ENCODE results near the gene ZFHX2.

The ZFHX2 gene

DNA sequence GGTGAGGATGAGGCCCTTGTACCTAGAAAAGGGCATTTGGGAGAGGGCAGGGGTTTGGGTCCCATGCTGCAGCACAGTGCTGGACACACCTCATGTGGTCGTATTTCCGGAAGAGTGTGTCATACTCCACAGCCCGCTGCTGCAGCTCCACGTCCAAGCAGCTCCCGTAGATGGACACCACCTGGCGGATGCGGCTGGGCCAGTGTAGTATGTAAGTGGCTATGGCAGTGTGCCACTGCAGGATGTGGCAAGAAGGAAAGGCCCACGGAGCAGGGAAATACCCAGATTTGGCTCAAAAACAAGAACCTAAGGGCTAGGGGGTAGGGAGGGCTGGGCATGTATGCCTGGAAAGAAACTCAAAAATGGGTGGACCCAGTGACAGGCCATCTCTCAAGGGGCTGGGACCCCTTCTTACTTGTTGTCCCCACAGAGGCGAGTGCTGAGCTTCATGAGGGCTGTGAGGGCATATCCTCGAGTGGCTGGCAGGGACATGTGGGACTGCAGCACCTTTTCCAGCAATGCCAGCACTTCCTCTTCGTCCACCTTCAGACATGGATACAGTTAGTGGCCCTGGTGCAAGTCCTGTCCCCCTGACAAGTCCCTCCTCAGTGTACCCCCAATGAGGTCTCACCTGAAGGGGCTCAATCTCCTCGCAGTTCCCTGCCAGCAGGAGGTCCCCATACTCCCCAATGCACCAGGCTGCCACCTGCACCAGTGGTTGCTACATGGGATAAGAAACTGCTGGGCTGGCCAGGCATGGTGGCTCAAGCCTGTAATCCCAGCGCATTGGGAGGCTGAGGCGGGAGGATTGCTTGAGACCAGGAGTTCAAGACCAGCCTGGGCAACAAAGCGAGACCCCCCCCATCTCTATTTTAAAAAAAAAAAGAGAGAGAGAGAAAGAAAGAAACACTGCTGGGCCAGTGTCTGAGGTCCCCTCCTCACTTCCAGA lies 10.6 kb upstream of the ZFHX2 start:
- H3K27ac ChIP-seq, result no peak overlapping the region
- DNase-seq (ENCODE audit: low read depth, low spot score), result no peak

DNA sequence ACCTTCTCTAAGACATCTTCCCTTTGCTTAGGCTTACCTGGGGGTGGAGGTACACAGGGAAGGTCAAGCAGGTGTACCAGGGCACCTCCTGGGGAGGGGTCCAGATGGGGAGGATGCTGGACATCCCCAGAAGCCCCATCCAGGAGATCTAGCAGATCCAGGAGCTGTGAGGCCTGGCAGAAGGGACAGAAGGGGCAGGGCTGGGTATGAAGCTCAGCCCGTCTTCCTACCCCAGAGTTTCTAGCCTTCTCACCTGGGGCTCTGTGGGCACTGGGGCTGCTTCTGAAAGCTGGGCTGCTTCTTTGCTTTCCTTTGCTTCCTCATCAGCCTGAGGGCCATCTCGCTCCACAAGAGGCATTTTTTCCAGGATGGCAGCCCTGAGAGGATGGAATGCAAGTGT lies 9.7 kb upstream of the ZFHX2 start:
- H3K27ac ChIP-seq, result no peak overlapping the region
- DNase-seq (ENCODE audit: low read depth, low spot score), result no peak

DNA sequence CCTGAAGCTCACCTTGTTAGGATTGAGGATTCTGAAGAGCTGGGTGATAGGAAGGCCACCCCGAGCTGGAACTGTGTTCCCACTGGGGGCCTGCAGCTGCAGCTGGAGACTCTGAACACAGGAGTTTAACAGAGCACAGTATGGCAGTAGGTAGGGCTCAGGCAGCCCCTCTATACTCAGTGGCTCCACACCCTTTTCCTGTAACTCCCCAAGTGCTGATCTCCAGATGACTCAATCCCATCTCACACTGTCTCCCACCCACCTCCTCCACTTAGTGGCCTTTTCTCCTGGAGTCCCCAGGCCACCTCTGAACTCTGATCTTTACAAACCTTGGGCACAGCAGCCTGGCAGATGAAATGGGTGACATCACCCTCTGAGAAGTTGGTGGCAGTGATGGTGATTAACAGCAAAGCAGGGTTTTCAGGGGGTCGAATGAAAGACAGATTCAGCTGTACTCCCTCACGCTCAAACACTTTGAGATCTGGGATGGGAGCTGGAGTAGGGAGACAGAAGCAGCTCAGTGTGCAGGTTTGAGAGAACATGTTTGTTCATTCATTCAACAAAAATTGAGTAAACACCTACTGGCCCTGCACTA lies 8.5 kb upstream of the ZFHX2 start:
- DNase-seq (ENCODE audit: low read depth, low spot score), result no peak

DNA sequence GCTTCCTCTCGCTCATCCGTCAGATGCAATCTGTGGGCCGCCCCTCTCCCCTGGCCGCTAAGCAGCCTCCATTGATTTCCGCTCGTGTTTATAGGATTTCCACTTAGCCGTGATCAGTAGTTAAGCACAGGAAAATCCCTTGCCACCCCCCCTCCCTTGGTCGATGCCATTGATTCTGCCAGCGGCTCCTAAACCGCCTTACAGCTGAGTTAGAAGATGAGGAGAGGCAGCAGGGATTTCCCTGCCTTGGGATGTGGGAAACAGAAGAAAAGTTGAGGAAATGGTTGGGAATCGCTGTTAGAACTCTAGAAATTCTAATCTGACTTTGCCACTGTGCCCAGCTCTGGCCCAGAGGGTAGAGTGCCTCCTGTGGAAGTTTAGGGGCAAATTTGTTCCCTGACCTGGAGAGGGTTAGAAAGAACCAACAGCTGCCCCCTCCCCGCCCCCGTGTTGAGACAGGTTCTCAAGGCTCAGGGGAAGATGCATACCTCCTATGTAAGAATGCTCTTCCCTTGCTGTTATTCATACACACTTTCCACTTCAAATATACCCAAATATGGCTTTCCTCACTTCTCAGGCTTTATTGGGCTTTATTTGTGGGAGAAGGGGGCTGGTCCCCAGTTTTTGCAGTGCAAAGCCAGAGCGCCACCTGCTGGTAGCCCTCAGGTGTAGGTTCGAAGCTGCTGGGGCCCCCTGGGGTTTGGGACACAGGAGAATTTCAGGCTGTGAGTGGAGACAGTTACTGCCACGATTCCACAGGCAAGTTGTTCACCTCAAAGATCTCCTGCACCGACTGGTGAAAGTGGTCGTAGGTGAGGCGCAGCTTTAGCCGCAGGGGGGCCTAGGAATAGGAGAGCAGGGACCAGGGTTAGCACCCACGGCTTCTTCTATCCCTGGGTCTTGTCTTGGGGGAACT lies 7.7 kb upstream of the ZFHX2 start:
- no peak for DNase-seq (ENCODE audit: low read depth, low spot score)
- no peak overlapping the region for H3K27ac ChIP-seq

More for the DNA sequence above, 8.5 kb upstream of the ZFHX2 start:
- H3K27ac ChIP-seq, result no peak overlapping the region

DNA sequence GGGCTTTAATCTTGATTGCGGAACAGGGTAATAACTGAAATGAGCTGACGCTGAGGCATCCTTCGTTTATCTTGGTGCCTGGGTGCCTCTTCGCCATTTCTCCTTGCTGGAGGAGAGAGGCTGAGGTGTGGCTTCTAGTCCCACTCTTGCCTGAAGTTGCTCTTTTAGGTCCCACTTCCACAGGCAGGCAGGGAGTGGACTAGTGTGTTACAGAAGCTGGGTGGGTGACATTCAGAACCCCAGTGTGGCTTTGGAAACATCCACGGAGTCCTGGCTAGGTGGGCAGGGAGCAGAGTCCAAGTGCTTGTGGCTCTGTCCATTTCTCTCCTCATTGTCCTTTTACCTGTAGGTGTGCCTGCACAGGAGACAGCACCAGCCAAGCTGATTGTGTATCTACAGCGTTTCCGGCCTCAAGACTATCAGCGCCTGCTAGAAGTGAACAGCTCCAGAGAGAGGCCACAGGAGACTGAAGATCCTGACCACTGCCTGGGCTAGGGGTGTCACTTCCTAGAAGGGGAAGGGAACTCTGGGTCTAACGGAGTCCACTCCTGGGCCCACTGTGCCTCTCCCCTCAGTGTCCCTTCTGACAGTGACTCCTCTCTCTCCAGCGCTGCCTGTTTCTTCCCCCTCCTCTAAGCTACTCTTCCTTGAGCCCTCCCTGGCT lies 6.9 kb upstream of the ZFHX2 start:
- H3K27ac ChIP-seq, result no peak overlapping the region
- DNase-seq (ENCODE audit: low read depth, low spot score), result no peak

GRCh38 chr14:23557946-23558345 lies 6.4 kb upstream of the ZFHX2 start:
- DNase-seq (ENCODE audit: low read depth, low spot score), result no peak
- H3K27ac ChIP-seq, result no peak overlapping the region

- no peak for DNase-seq (ENCODE audit: low read depth, low spot score)
- H3K27ac ChIP-seq, result peak overlapping the region; percentile 70
These were observed 6.0 kb upstream of the ZFHX2 start for GRCh38 chr14:23557521-23557920.

- peak overlapping the region; percentile 70 for H3K27ac ChIP-seq
- no peak for DNase-seq (ENCODE audit: low read depth, low spot score)
These were observed 5.3 kb upstream of the ZFHX2 start for GRCh38 chr14:23556700-23557440.

- H3K27ac ChIP-seq, result peak within 1 kb of the TSS; percentile 70
- peak; percentile 46 for DNase-seq (ENCODE audit: low read depth, low spot score)
These were observed 4.5 kb upstream of the ZFHX2 start, which contains the start of gene THTPA for GRCh38 chr14:23555882-23556699. THTPA (plus strand) TSS chr14:23556271; CDS start chr14:23556758, 487 bp downstream.

DNA sequence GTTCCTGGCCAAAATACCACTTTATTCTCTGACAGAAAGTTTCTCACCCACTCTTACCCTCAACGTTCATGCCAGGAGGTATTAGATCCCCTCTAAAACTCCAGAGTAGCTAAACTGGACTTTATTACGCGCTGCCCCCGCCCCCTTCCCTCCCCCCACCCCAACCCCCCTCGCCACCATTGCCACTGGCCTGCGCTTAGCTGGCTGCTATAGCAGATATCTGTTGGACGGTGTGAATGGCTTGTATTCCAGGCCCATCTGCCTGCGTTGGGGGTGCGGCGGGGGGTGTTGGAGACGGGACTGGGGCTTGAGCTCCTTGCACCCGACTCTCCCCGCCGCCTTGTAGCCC lies 3.9 kb upstream of the ZFHX2 start:
- peak overlapping the region; percentile 70 for H3K27ac ChIP-seq
- no peak for DNase-seq (ENCODE audit: low read depth, low spot score)

- DNase-seq (ENCODE audit: low read depth, low spot score), result no peak
- no peak overlapping the region for H3K27ac ChIP-seq
These were observed 726 bp downstream of the ZFHX2 start for GRCh38 chr14:23550812-23551265.

GRCh38 chr14:23550131-23550811 lies 1.3 kb downstream of the ZFHX2 start:
- DNase-seq (ENCODE audit: low read depth, low spot score), result no peak

DNA sequence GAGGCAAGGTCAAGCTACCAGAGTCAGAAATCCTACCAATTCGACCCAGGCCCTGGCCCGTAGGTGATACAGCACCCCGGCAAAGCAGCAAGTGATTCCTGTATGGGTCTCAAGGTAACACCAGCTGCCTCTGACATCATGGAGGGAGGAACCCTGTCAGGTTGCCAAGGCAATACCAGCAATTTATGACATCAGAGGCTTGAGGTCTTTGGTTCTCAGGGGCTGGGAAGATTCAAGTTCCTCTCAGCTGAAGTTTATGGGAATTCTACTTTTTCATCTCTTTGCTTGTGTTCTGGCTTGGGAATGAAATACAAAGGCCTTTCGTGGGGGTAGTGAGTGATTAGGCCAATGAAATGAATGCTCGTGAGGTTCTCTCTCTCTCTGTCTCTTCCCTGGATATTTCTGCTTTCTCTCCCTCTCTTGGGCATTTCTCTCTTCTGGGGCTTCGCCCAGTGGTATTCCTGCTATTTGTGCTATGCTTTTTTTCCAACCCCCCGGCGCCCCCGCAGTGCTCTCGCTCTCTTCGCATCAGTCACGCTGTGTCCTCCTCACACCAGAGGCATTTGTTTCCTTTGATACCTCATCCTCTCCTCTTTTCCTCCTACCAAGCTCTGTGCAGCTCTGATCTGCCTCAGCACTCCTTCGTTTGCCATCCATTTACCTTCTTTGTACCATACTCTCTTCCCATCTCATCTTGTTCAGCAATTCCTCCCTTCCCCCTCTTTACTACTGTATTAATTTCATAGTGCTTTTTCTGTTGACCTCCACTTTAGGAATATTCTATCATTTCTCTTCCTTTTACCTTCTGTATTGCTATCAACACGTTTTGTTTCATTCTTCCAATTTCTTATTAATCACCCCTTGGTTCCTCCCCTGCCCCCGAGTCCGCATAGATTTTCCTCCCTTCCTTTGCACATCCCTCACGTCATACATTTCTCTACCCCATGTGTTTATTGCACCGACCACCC lies 2.9 kb downstream of the ZFHX2 start:
- no peak for DNase-seq (ENCODE audit: low read depth, low spot score)
- H3K27ac ChIP-seq, result no peak overlapping the region

More at GRCh38 chr14:23550131-23550811, 1.3 kb downstream of the ZFHX2 start:
- H3K27ac ChIP-seq, result no peak overlapping the region

DNA sequence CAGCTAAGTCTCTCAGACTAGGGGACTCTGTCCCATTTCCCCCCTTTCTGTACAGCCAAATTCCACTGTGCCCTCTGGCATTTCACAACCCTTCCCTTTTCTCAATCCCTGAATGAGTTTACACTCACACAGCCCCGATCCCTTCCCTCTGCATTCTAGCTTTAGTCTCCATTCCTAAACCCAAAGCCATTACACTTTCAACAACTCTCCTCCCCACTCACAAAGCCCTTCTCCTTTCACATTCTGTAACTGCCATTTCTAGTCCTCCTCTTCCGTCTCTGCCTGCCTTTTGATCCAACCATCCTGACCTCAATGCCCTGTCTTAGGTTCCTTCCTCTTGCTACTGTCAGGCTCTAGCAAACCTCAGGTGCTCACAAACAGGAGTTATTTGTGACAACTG lies 3.6 kb downstream of the ZFHX2 start:
- H3K27ac ChIP-seq, result no peak overlapping the region
- no peak for DNase-seq (ENCODE audit: low read depth, low spot score)

- H3K27ac ChIP-seq, result no peak overlapping the region
- DNase-seq (ENCODE audit: low read depth, low spot score), result no peak
These were observed 5.0 kb downstream of the ZFHX2 start for GRCh38 chr14:23546450-23547035.

GRCh38 chr14:23545740-23546365 lies 5.7 kb downstream of the ZFHX2 start:
- H3K27ac ChIP-seq, result no peak overlapping the region
- no peak for DNase-seq (ENCODE audit: low read depth, low spot score)

Data from epithelial cell of prostate (primary cell).